HG02798 (cell line): Measurements from ENCODE around the gene CMYA5.
"Not testable (repeated sequence)": the region's sequence is repeated elsewhere in the genome, so short reads cannot be mapped to it uniquely, and the experiment has no call there.

Experiments
- ATAC-seq: cut with Tn5 transposase; IDR thresholded peaks from one replicate; pipeline ENCODE4 v1.9.1; 2021; ENCODE audit warnings: mild to moderate bottlenecking; ENCODE audit not compliant: unreplicated experiment, poor library complexity

The CMYA5 gene

DNA sequence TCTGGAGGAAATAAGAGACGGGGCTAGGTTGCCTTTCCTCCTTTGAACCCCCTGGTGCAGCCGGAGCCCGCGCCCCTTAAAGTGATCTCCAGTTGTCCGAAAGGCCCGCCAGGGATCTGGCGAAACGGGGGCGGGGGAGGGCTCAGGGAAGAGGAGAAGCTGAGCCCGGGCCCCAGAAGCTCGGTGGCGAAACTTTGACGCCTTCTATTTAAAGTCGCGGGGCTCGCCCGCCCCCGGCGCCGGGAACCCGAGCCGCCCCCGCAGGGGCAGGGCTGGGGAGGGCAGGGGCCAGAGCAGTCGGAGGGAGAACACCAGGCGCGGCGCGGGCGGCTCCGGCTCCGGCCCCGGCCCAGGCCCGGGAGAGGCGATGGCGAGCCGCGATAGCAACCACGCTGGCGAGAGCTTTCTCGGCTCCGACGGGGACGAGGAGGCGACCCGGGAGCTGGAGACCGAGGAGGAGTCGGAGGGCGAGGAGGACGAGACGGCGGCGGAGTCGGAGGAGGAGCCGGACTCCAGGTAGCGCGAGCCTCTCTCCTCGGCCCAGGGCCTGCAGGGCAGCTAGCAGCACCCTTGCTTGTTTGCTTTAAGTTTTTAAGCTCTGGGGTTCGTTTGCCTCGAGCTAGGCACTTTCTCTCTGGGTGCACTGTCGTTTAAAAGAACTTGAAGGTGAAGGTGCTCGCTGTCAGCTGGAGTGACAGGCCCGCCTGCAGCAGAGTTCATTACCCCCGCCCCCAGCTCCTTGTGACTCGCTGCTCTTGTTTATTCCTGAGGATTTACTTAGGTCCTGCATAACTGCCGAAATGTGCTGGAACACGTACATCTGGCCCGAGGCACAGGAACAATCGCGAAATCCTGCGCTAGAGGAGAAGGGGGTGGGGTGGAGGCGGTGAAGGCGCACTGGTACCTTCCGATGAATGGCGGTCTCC lies at the start of gene CMYA5:
Gene CMYA5 (plus strand): TSS at position 296 of the 926 bp plus-strand sequence. CDS start 72 bp downstream, at position 368.
- ATAC-seq: no peak

DNA sequence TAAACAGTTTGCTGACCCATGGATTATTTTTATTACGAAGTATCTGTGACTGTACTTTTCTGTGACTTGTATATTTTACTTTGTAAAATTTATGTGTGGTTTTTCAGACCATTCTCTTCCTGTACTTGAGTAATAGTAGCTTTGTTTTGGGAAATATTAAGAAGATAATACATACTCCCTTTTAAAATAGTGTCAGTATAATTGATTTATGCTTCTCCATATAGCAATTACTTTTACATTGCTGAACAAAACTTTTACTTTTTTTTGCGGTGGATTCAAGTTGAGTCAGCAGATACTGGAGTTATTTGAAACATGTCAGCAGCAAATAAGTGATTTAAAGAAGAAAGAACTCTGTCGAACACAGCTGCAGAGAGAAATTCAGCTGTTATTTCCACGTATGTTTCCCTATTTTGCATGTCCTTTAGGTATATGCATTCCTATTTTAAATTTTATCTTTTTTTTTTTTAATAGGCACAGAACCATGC lies 49.0 kb upstream of the CMYA5 start:
- no peak for ATAC-seq

DNA sequence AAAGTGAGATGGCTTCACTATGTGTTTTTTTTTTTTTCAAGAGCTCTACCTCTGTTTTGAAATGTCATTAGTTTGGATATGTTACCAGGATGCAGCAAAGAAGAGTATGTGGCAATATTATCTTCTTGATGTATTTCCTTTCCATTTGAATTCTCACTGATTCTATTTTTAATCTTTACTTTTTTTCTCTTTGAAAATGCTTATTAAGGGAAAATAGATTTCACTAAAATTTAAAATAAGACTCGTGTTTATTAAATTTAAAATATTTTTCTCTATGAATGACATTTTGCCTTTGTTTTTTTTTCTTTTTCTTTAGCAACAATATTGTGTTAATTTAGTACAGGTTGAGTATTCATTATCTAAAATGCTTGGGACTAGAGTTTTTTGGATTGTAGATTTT lies 48.2 kb upstream of the CMYA5 start:
- no peak for ATAC-seq

DNA sequence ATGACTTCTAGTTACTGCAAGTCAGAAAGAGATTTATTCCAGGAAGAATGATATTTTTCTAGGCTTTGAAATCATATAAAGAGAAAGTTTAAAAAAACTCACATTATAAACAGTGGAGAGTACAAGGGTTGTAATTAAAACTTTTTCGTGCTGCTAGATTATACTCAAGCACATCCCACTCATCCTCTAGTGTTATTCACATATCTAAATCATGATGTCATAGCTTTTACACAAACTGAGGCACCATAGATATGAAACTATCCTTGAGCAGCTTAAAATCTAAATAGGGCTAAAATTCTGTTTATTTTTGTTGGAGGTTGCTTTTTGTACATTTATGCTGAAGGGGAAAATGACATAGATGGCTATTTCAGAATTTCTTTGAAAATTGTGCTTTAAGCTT lies 47.4 kb upstream of the CMYA5 start:
- ATAC-seq: no peak

DNA sequence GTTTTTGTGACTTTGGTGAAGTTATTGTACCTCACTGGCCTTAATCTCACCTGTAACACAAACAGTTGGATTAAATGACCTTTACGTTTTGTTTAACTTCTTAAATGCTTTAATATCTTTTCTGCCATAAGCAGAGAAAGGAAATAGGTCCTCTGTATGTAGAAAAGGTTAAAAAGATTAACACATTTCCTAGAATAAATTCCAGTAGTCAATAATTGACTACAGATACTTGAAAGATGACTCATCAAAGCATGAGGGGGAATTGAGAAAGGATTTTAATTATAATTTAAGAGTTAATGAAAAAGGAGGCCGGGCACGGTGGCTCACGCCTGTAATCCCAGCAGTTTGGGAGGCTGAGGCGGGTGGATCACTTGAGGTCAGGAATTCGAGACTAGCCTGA lies 35.8 kb upstream of the CMYA5 start:
- ATAC-seq: no peak

DNA sequence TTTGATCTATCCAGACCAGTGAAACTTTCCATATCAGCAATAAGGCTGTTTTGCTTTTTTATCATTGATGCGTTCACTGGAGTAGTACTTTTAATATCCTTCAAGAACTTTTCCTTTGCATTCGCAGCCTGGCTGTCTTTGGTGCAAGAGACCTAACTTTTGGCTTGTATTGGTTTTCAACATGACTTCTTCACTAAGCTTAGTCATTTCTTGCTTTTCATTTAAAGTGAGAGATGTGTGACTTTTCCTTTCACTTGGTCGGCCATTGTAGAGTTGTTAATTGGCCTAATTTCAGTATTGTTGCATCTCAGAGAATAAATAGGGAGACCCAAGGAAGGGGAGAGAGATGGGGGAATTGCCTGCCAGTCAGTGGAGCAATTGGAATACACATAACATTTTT lies 26.4 kb upstream of the CMYA5 start:
- no peak for ATAC-seq

DNA sequence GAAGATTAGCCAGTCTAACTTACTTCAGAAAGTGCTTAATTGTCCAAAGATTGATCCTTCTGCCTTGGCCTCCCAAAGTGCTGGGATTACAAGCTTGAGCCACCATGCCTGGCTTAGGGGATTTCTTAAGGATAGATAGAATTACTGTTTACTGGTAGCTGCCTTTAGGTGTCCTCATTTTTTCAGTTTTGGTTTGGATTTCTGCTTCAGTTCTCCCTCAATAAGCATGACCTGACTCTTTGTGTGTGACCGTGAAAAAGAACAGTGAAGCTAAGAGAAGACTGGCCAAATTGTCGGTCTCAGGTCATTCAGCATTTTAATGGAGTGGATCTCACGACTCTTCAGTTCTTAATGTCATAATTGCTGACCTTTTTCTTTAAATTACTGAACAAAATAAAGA lies 22.9 kb upstream of the CMYA5 start:
- no peak for ATAC-seq

DNA sequence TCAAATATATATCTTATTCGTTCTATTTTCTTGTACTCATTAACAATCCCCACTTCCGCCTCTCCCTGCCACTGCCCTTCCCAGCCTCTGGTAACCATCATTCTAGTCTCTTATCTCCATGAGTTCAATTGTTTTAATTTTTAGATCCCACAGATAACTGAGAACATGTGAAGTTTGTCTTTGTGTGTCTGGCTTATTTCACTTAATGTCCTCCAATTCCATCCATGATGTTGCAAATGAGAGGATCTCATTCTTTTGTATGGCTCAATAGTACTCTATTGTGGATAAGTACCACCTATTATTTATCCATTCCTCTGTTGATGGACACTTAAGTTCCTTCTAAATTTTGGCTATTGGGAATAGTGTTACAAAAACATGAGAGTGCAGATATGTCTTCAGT lies 17.2 kb upstream of the CMYA5 start:
- no peak for ATAC-seq

DNA sequence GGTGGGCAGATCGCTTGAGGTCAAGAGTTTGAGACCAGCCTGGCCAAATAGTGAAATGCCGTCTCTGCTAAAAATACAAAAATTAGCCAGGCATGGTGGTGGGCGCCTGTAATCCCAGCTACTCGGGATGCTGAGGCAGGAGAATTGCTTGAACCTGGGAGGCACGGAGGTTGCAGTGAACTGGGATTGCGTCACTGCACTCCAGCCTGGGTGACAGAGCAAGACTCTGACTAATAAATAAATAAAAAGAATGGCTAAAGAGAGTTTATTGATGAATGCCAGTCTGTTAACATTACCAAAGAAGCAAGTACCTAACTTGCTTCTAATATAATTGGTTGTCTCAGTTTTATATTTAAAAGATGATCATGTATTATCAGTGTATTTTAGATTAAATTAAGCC lies 13.3 kb upstream of the CMYA5 start:
- not testable (repeated sequence) for ATAC-seq

DNA sequence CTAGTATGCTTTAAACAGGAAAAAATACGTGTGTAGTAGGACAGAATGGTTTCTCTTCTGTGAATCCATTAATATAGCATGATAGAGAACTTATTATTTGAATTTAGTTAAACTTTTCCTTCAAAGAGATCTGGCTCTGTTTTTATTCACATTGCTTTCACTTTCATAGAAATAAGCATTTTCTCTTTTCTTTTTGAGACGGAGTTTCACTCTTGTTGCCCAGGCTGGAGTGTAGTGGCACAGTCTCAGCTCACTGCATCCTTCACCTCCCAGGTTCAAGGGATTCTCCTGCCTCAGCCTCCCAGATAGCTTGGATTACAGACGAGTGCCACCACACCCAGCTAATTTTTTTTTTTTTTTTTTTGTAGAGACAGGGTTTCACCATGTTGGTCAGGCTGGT lies 7.5 kb upstream of the CMYA5 start:
- not testable (repeated sequence) for ATAC-seq

DNA sequence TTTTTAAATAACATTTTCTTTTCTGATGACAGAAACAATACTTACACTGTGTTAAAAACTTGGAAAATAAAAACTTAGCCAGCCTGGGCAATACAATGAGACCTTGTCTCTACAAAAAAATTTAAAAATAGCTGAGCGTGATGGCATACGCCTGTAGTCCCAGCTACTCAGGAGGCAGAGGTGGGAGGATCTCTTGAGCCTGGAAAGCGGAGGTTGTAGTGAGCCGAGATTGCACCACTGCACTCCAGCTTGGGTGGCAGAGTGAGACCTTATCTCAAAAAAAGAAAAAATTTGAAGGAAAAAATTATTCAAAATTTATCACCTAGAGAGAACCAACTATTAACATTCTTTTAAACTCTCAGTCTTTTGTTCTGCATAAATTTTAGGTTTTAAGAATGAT lies 4.9 kb upstream of the CMYA5 start:
- no peak for ATAC-seq

DNA sequence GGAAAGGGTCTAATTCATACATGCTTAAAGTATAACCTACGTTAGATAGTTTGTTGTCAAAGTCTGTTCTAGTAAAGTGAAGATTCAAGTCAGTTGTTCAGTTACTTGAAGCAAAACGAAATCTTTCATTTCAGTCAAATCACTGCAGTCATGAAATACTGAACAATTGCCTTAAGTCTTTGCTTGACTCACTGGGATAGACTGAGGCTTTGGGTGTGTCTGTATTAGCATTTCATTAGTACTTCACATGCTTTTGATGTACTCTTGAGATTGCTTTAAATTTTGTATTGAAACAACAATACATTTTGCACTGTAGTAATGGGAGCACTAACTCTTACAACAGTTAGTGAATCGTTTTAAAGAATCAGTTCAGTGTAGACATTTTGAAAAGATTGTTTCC lies 4.0 kb upstream of the CMYA5 start:
- ATAC-seq: no peak

DNA sequence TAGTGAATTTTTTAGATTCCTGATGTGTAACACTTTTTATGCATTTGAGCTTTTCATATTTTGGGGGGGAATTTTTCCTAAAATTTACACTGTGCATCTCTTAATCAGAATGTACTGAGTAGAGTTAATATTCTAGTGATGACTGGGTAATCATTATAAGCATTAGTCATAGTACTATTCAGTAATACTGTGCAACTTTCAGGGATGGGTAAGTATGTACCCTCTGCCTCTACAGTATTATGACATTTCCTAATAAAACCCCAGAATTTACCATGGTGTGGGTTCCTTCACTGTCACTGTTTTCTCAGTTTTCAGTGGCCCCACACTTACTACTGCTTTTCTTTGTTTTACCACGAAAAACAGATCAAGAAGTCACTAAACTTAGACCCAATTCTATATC lies 2.8 kb upstream of the CMYA5 start:
- ATAC-seq: no peak

DNA sequence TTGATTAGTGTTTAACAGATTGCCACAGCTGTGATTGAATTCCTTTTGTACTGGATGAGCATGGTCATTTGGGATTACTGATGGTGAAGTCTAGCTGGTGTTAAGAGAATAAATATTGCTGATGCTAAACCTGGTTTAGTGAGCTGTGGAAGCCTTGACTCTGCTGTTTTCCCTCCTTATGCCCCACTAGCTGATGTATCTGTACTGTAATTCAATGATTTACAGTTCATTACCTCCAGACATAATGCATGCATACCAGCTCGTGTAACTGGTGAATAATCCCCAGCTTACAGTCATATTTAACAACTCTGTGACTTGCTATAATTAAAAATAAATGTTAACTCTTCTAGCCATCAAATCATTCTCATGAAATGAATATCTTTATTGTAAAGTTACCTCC lies 1.7 kb upstream of the CMYA5 start:
- no peak for ATAC-seq

DNA sequence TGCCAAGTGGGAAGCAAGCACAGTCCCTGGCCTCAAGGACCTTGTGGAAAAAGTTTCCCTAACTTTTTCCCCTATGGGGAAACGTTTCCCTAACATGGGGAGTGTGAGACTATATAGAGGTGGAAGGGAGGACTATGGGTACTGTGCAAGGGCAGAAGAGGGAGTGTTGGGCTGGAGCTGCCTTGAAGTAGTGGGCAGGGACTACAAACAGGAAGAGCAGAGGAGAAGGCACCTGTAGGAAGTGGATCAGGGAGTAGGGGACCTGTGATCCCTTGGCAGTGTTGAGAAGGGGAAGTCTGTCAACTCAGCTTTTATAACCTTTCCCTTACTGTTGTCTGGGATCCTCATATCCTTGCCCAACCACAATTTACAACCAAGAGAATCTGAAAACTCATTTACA lies 1.4 kb downstream of the CMYA5 start:
- ATAC-seq: no peak

DNA sequence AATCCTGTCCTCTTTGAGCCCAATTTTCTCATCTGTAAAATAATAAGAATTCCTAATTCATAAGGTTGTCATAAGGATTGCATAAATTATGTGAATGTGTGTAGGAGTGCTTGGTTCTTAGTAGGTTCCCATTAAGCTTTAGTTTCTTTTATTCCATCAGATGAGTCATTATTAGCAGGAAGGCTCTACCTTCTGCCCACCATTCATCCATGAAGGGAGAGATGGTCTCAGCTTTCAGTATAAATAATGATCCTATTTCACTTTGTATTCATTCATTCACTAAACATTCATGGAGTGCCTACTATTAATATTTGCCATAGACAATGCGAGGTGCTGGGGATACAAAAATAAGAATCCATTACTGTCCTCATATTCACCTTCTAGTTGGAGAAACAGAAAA lies 3.0 kb downstream of the CMYA5 start:
- ATAC-seq: no peak

DNA sequence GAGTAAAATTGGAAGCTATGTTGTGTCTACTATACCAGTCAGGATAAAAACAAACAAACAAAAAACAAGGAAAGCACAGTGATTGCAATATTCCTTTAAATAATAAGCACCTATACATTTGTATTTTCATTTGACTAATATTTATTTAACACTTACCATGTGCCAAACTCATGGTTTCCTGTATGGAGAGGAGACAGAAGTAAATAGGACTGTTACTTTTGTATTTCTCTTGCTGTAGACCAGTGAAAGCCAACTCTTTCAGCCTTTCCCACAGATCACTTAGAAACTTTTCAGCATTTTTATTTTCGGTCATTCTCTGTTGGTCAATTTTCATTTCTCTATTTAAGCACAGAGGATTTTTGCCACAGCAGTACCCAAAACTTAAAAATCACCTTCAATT lies 4.5 kb downstream of the CMYA5 start:
- no peak for ATAC-seq

DNA sequence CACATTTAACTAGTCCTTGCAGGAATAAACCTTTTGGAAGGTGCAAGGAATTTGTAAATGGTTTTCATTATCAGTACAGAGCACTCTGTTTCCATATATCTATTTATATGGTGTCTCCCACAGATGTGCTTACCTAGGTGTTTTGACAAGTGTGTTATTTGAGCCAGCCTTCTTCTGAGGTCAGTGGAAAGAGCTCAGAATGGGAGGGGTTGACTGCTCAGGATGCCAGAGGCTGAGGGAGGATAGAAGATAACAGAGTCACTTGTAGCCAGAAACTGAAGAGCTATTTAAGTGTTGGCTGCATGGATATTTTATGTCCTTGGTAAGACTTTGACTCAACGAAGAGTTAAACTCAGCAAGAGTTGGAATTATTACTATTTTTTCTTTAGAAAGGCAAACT lies 5.0 kb downstream of the CMYA5 start:
- ATAC-seq: no peak

DNA sequence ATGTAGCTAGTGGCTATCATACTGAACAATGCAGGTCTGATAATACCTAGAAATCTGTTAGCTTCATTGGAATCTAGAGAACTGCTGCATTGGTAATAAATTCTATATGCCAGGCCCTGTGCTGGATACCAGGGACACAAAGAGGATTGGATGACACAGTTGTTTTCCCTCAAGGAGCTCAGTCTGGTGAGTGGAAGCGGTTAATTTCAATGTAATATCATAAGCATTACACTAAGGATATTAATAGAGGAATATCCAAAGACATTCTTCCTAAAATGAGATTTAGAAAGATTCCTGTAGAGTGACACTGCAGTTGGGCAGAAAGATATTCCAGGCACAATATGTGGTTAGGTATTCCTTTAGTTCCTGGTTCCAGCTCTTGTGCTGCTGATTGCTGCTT lies 5.9 kb downstream of the CMYA5 start:
- ATAC-seq: no peak

DNA sequence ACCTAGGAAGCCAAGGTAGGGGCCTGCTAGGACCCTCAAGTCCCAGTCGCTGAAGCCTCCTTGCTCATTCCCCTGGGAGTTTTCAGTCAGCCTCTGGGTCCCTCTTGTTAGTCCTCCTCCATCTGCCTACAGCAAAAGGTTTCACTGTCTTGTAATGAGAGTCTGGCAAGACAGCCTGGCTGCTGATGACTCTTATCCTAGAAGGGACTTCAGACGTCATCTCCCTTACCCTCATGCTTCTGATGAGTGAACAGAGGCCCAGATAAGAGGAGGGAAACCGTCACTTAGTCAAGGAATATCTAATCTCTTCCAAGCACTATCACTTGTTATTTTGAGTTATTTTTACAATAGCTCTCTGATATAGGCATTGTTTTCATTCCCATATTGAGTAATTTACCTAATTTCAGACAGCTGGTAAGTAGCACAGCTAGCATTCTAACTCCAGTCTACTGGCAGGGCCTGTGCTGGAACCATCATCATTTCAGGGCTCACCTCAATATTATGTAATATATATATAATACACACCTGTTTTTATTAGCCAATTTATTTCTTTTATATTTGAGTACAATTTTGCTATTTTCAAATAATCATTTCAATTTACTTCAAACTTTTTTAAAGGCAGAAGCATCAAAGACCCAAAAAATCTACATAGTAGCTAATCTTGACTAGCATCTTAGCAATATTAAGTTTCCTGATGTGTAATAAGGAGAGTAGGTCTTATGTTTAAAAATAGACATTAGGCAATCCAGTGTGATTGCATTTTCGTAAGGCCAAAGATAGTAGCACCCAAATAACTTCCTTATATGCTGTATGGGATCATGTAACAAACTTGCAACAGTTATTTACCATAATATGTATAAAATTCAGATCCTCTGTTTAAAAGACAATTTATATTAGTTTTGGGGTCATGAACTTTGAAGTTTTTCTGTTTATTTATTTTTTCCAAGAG lies 7.9 kb downstream of the CMYA5 start:
- peak; percentile 25 for ATAC-seq

DNA sequence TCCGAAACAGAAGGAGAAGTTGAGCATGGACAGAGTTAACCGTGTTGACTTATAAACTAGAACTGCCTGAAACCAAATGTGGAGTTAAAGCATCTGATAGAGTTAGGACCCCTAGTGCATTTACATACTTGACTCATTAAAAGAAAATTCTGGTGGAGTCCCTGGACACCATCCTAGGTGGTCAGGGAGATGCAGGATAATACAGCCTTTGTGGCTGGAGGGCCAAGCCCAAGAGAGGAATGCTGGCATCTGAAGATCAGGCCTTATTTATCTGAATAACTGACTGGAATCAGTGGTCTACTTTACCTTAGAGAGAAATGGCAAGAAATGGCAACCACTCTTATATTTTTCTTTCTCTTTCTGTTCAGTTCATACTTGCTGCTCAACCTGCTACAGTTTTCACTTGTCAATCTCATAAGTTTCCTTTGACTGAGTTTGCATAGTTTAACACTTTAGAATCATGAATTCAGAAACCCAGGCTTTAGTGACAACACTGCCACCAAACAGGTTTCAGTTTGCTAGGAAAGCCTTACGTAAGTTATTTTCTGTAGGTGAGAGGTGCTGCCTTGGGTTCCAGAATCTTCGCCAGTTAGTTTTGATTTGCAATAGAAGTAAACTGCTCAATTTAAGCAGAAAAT lies 10.2 kb downstream of the CMYA5 start:
- ATAC-seq: peak; percentile 88
